ENCODE data around the gene DCP1B.

Gene DCP1B

GRCh38 chr12:1984759-1985158 lies 19.5 kb downstream of the DCP1B start:
- Histone ChIP-seq H3K4me3 (ENCODE audit: insufficient read depth, low read length, poor library complexity, severe bottlenecking) (no peak overlapping the region), H3K27me3 (ENCODE audit: low read length) (no peaks in the 10 kb centered on the region), H3K4me2 (ENCODE audit: low read depth, low read length, poor library complexity, severe bottlenecking) (no peak overlapping the region), H2AFZ (ENCODE audit: low read depth, low read length, severe bottlenecking) (no peak overlapping the region), H3K9me3 (ENCODE audit: insufficient read depth, low read length) (peaks cover 11% of the 10 kb centered on the region; the same call in 1 of the 2 replicates), H4K20me1 (ENCODE audit: low read depth, low read length) (no peaks in the 10 kb centered on the region), H3K27ac (ENCODE audit: low read depth, low read length) (no peak overlapping the region), H3F3A (ENCODE audit: insufficient read depth) (no peaks in the 10 kb centered on the region), H3K36me3 (ENCODE audit: low read length) (0 out of 2 replicates have a peak, but pooled peaks cover 6% of the 10 kb centered on the region), H3K9me2 (replicated peaks; ENCODE audit: insufficient read depth, low read length) (no peaks in the 10 kb centered on the region), H3K79me2 (ENCODE audit: insufficient read depth, low read length) (no peaks in the 10 kb centered on the region), H3K9ac (ENCODE audit: low read length) (no peak overlapping the region)
- TF ChIP-seq CTCF (IDR thresholded peaks at IDR 0.05; ENCODE audit: insufficient read depth, low read length, poor library complexity, severe bottlenecking) (no peak), EZH2phosphoT487 (conservative IDR thresholded peaks at IDR 0.05; ENCODE audit: low read length) (no peak)

DNA sequence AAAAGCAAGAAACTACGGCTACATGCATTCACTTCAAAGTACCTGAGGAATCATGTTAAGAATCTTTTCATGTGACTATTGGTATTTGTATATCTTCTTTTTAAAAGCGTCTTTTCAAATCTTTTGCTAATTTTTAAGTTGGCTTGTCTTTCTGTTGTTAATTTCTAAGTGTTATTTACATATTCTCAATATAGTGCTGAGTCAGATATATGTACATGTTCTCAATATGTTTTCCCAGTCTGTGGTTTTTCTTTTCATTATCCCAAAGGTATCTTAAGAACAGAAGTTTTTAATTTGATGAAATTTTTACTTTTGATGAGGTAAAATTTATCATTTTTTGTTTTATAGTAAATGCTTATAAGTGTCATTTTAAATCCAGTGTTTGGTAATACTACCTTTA lies 24.0 kb downstream of the DCP1B start:
- Histone ChIP-seq H3K9ac (ENCODE audit: low read length) (no peak overlapping the region), H3K27me3 (ENCODE audit: low read length) (no peaks in the 10 kb centered on the region), H3K36me3 (ENCODE audit: low read length) (0 out of 2 replicates have a peak, but pooled peaks cover 6% of the 10 kb centered on the region), H3K27ac (ENCODE audit: low read depth, low read length) (no peak overlapping the region), H3K9me2 (replicated peaks; ENCODE audit: insufficient read depth, low read length) (no peaks in the 10 kb centered on the region), H4K20me1 (ENCODE audit: low read depth, low read length) (no peaks in the 10 kb centered on the region), H2AFZ (ENCODE audit: low read depth, low read length, severe bottlenecking) (no peak overlapping the region), H3K9me3 (ENCODE audit: insufficient read depth, low read length) (peaks cover 7% of the 10 kb centered on the region; the same call in 1 of the 2 replicates), H3F3A (ENCODE audit: insufficient read depth) (no peaks in the 10 kb centered on the region), H3K4me2 (ENCODE audit: low read depth, low read length, poor library complexity, severe bottlenecking) (no peak overlapping the region), H3K4me3 (ENCODE audit: insufficient read depth, low read length, poor library complexity, severe bottlenecking) (no peak overlapping the region), H3K79me2 (ENCODE audit: insufficient read depth, low read length) (no peaks in the 10 kb centered on the region)
- TF ChIP-seq CTCF (IDR thresholded peaks at IDR 0.05; ENCODE audit: insufficient read depth, low read length, poor library complexity, severe bottlenecking) (no peak), EZH2phosphoT487 (conservative IDR thresholded peaks at IDR 0.05; ENCODE audit: low read length) (no peak)

GRCh38 chr12:1978078-1978862 lies 26.0 kb downstream of the DCP1B start:
- no peak overlapping the region for H3K4me3 ChIP-seq (ENCODE audit: insufficient read depth, low read length, poor library complexity, severe bottlenecking)
- H3K4me2 ChIP-seq (ENCODE audit: low read depth, low read length, poor library complexity, severe bottlenecking), result no peak overlapping the region
- no peaks in the 10 kb centered on the region for H3K36me3 ChIP-seq (ENCODE audit: low read length)
- H3F3A ChIP-seq (ENCODE audit: insufficient read depth), result no peaks in the 10 kb centered on the region
- no peak for TF ChIP-seq CTCF (IDR thresholded peaks at IDR 0.05; ENCODE audit: insufficient read depth, low read length, poor library complexity, severe bottlenecking)
- no peak for TF ChIP-seq EZH2phosphoT487 (conservative IDR thresholded peaks at IDR 0.05; ENCODE audit: low read length)
- no peak overlapping the region for H3K9ac ChIP-seq (ENCODE audit: low read length)
- no peaks in the 10 kb centered on the region for H3K9me3 ChIP-seq (ENCODE audit: insufficient read depth, low read length)
- no peaks in the 10 kb centered on the region for H3K79me2 ChIP-seq (ENCODE audit: insufficient read depth, low read length)
- no peaks in the 10 kb centered on the region for H3K27me3 ChIP-seq (ENCODE audit: low read length)
- no peaks in the 10 kb centered on the region for H4K20me1 ChIP-seq (ENCODE audit: low read depth, low read length)
- H2AFZ ChIP-seq (ENCODE audit: low read depth, low read length, severe bottlenecking), result no peak overlapping the region
- no peaks in the 10 kb centered on the region for H3K9me2 ChIP-seq (replicated peaks; ENCODE audit: insufficient read depth, low read length)
- no peak overlapping the region for H3K27ac ChIP-seq (ENCODE audit: low read depth, low read length)

All from SU-DHL-6 (cell line).